K562 (cell line): Measurements from ENCODE around the gene GPRIN2. TPM values are rescaled to one million over a fixed set of nuclear protein-coding genes. Genes with fewer than 3 reads are reported as not detected.

Experiments
- BRD9 ChIP-seq: fragments of 450-650 bp; IDR thresholded peaks from 2 replicates; pipeline ENCODE4 v1.6.1; 2018; ENCODE audit warnings: low read depth; ENCODE audit not compliant: partially characterized antibody
- DEAF1 ChIP-seq: fragments of 450-650 bp; formaldehyde crosslinking; IDR thresholded peaks from 2 replicates; pipeline ENCODE4 v1.4.0; 2020; ENCODE audit warnings: mild to moderate bottlenecking, moderate library complexity
- FOXK1 ChIP-seq: sonication (generic); formaldehyde crosslinking; IDR thresholded peaks from 2 replicates; pipeline ENCODE4 v1.8.0; 2022; ENCODE audit warnings: missing genetic modification reagents, mild to moderate bottlenecking, borderline replicate concordance
- FOXK2 ChIP-seq, 2 experiments: fragments of 450-650 bp; IDR thresholded peaks in 1 of 2; conservative IDR thresholded peaks in 1 of 2; 2 replicates each; pipeline ENCODE4 v1.6.1; 2016; ENCODE audit warnings: low read depth in 2 of 2, mild to moderate bottlenecking in 1 of 2
- NR4A1 ChIP-seq, 2 experiments: fragments of 250-450 bp in 1 of 2; fragments of 450-650 bp in 1 of 2; sonication (Bioruptor Pico) in 1 of 2; IDR thresholded peaks; 2 replicates each; pipeline versions ENCODE4 v1.4.0 to v1.6.1; 2016 to 2020; ENCODE audit warnings: mild to moderate bottlenecking in 2 of 2, missing compliant biosample characterization in 1 of 2, missing genetic modification characterization in 1 of 2, moderate library complexity in 1 of 2
- PBX2 ChIP-seq, 2 experiments: IDR thresholded peaks in 1 of 2; conservative IDR thresholded peaks in 1 of 2; 2 replicates each; pipeline ENCODE4 v1.6.1; 2016; ENCODE audit warnings: low read depth in 2 of 2, mild to moderate bottlenecking in 1 of 2, missing compliant biosample characterization in 1 of 2, missing genetic modification characterization in 1 of 2, moderate library complexity in 1 of 2
- RCOR1 ChIP-seq, 2 experiments: IDR thresholded peaks; 2 replicates each; pipeline ENCODE4 v1.6.1; 2012; ENCODE audit warnings: low read depth in 2 of 2, low read length in 2 of 2, borderline replicate concordance in 1 of 2, improper control_type of control experiment in 1 of 2
- SOX6 ChIP-seq: fragments of 450-650 bp; IDR thresholded peaks from 2 replicates; pipeline ENCODE4 v1.6.1; 2014; ENCODE audit warnings: mild to moderate bottlenecking
- SREBF1 ChIP-seq: fragments of 150-350 bp; IDR thresholded peaks from 2 replicates; pipeline ENCODE4 v1.6.1; 2014; ENCODE audit warnings: antibody characterized with exemption, low read depth, low read length, borderline replicate concordance
- SRSF7 ChIP-seq: fragments of 200-400 bp; formaldehyde crosslinking; optimal IDR thresholded peaks from 2 replicates; pipeline ENCODE3; 2017; ENCODE audit warnings: mild to moderate bottlenecking, low read depth, low read length
- SUPT5H ChIP-seq: fragments of 450-650 bp; IDR thresholded peaks from 2 replicates; pipeline ENCODE4 v1.6.1; 2016
- TCF15 ChIP-seq: fragments of 250-450 bp; sonication (Bioruptor Pico); IDR thresholded peaks from 2 replicates; pipeline ENCODE4 v1.8.0; 2022; ENCODE audit warnings: moderate library complexity, mild to moderate bottlenecking, inconsistent platforms
- TCFL5 ChIP-seq: fragments of 250-450 bp; sonication (Bioruptor Pico); conservative IDR thresholded peaks from 2 replicates; pipeline ENCODE4 v1.6.1; 2021; ENCODE audit warnings: mild to moderate bottlenecking, moderate library complexity, matching md5 sums
- U2AF1 ChIP-seq: fragments of 200-400 bp; formaldehyde crosslinking; optimal IDR thresholded peaks from 2 replicates; pipeline ENCODE3; 2017; ENCODE audit warnings: mild to moderate bottlenecking, low read depth, low read length, moderate library complexity
- VEZF1 ChIP-seq: fragments of 200-800 bp; sonication (Bioruptor generic); IDR thresholded peaks from 2 replicates; pipeline ENCODE4 v1.6.1; 2017; ENCODE audit warnings: missing genetic modification characterization, missing compliant biosample characterization
- ZBTB1 ChIP-seq: sonication (generic); formaldehyde crosslinking; IDR thresholded peaks from 2 replicates; pipeline ENCODE4 v1.8.1; 2023; ENCODE audit warnings: missing genetic modification reagents, low read depth, mild to moderate bottlenecking, borderline replicate concordance
- ZNF140 ChIP-seq: fragments of 250-450 bp; sonication (Bioruptor Pico); IDR thresholded peaks from 2 replicates; pipeline ENCODE4 v1.8.0; 2021; ENCODE audit warnings: moderate library complexity, mild to moderate bottlenecking, inconsistent platforms
- ZNF212 ChIP-seq: fragments of 450-650 bp; formaldehyde crosslinking; IDR thresholded peaks from 2 replicates; pipeline ENCODE4 v1.4.0; 2020; ENCODE audit warnings: mild to moderate bottlenecking
- ZNF274 ChIP-seq: IDR thresholded peaks from 2 replicates; pipeline ENCODE4 v1.6.1; 2011; ENCODE audit warnings: low read depth, mild to moderate bottlenecking, low read length, moderate library complexity, borderline replicate concordance
- ZNF644 ChIP-seq: fragments of 200-800 bp; sonication (Bioruptor generic); IDR thresholded peaks from 2 replicates; pipeline ENCODE4 v1.6.1; 2016; ENCODE audit warnings: low read depth, missing genetic modification characterization, missing compliant biosample characterization
- ZNF699 ChIP-seq: fragments of 250-450 bp; sonication (Bioruptor Pico); IDR thresholded peaks from 2 replicates; pipeline ENCODE4 v1.8.0; 2021; ENCODE audit warnings: mild to moderate bottlenecking, moderate library complexity; ENCODE audit not compliant: insufficient replicate concordance
- polyA plus RNA-seq, 8 experiments: library from polyadenylated mRNA; depleted of rRNA in 4 of 8; stranded (reverse) in 5 of 8; unstranded in 3 of 8; fragments of >200 nt; fragmentation: Nextera tagmentation in 2 of 8; fragmentation: Illumina TruSeq in 1 of 8; extraction: Ambion mirVana in 2 of 8; extraction: Trizol in 1 of 8; gene quantifications; 2 replicates each; pipeline versions ENCODE4 v1.2.1 to v1.2.3, GENCODE V29; 2011 to 2014; ENCODE audit warnings: inconsistent platforms in 1 of 8, missing spikeins in 1 of 8
- total RNA-seq, 7 experiments: library from RNA; depleted of rRNA in 6 of 7; stranded (reverse); fragments of >200 nt in 6 of 7; fragmentation: Illumina TruSeq in 2 of 7; extraction: Trizol in 2 of 7; gene quantifications; 2 replicates each; pipeline versions ENCODE4 v1.2.1 to v1.2.3, GENCODE V29; 2011 to 2021; ENCODE audit warnings: low replicate concordance in 1 of 7

GPRIN2 gene
- total and polyA plus RNA-seq, 9 of the 15 experiments (the other 6 are each of a cell fraction or from before 2014, with no cell fraction given) = not detected

GRCh38 chr10:46525177-46525823, 31.2 kb downstream of the GPRIN2 start (continued):
- TF ChIP-seq SRSF7 = no peak
- no peak for TF ChIP-seq VEZF1
- TF ChIP-seq ZNF212 (CRISPR knock-in tag) = no peak
- 0 out of 2 replicates have a peak, but pooled peaks have one; percentile 17 for TF ChIP-seq SREBF1
- no peak for TF ChIP-seq ZNF140 (CRISPR knock-in tag)
- TF ChIP-seq U2AF1 = no peak
- no peak for TF ChIP-seq DEAF1
- no peak for TF ChIP-seq SOX6
- peak in 1 of 2 experiments; percentile 11; a peak in 1 of 4 replicates for TF ChIP-seq FOXK2 (conservative IDR thresholded peaks at IDR 0.05 in 1 of 2, IDR thresholded peaks at IDR 0.05 in 1 of 2; ENCODE audit: low read depth in 2 of 2)
- TF ChIP-seq SUPT5H = no peak
- no peak for TF ChIP-seq ZNF699
- TF ChIP-seq FOXK1 (CRISPR knock-in tag) = no peak
- no peak for TF ChIP-seq TCF15 (CRISPR knock-in tag)
- no peak for TF ChIP-seq TCFL5 (CRISPR knock-in tag)
- TF ChIP-seq ZNF644 = no peak
- no peak for TF ChIP-seq ZBTB1 (CRISPR knock-in tag)
- no peak for TF ChIP-seq NR4A1 (CRISPR knock-in tag; IDR thresholded peaks at IDR 0.05)
- TF ChIP-seq NR4A1 (tag; IDR thresholded peaks at IDR 0.05) = peak; percentile 41
- TF ChIP-seq PBX2 (CRISPR knock-in tag; IDR thresholded peaks at IDR 0.05; ENCODE audit: low read depth) = no peak
- TF ChIP-seq PBX2 (tag; conservative IDR thresholded peaks at IDR 0.05; ENCODE audit: low read depth) = no peak
- TF ChIP-seq RCOR1 (IDR thresholded peaks at IDR 0.05; ENCODE audit: borderline replicate concordance in 1 of 2, low read depth in 2 of 2, low read length in 2 of 2) = no peak
- TF ChIP-seq BRD9 = no peak
- TF ChIP-seq ZNF274 = no peak
